Smooth muscle cell (in vitro differentiated cells): ENCODE data around the gene LZTS3. TPM values are rescaled to one million over a fixed set of nuclear protein-coding genes. Genes with fewer than 3 reads are reported as not detected.

Source experiments
- DNase-seq: peaks from one replicate; lab custom pipeline; 2025; ENCODE audit not compliant: unreplicated experiment; lab: John Stamatoyannopoulos, UW
- H2AFZ ChIP-seq: fragments of 200-600 bp; sonication (generic); 2 replicates; pipeline ENCODE4 v1.6.0; 2016; ENCODE audit warnings: antibody characterized with exemption, low read depth, mild to moderate bottlenecking
- H3F3A ChIP-seq: fragments of 200-600 bp; sonication (generic); 2 replicates; pipeline ENCODE4 v1.6.0; 2017; ENCODE audit warnings: antibody characterized with exemption, low read depth
- H3K27ac ChIP-seq: fragments of 200-600 bp; sonication (generic); 2 replicates; pipeline ENCODE4 v1.5.1; 2016; ENCODE audit warnings: low read depth, mild to moderate bottlenecking
- H3K27me3 ChIP-seq: fragments of 200-600 bp; sonication (generic); 2 replicates; pipeline ENCODE4 v1.6.1; 2016; ENCODE audit warnings: low read depth, mild to moderate bottlenecking
- H3K36me3 ChIP-seq: fragments of 200-600 bp; sonication (generic); 2 replicates; pipeline ENCODE4 v1.5.1; 2016; ENCODE audit warnings: low read depth
- H3K4me1 ChIP-seq: fragments of 200-600 bp; sonication (generic); 2 replicates; pipeline ENCODE4 v1.5.1; 2016; ENCODE audit warnings: low read depth
- H3K4me2 ChIP-seq: fragments of 200-600 bp; sonication (generic); 2 replicates; pipeline ENCODE4 v1.6.0; 2016; ENCODE audit warnings: mild to moderate bottlenecking
- H3K4me3 ChIP-seq: fragments of 200-600 bp; sonication (generic); 2 replicates; pipeline ENCODE4 v1.5.1; 2016; ENCODE audit warnings: mild to moderate bottlenecking
- H3K79me2 ChIP-seq: fragments of 200-600 bp; sonication (generic); 2 replicates; pipeline ENCODE4 v1.6.0; 2016; ENCODE audit warnings: low read depth, mild to moderate bottlenecking
- H3K9ac ChIP-seq: fragments of 200-600 bp; sonication (generic); 2 replicates; pipeline ENCODE4 v1.6.0; 2016; ENCODE audit warnings: low read depth
- H3K9me3 ChIP-seq: fragments of 200-600 bp; sonication (generic); replicated peaks from 2 replicates; pipeline ENCODE4 v1.5.1; 2016; ENCODE audit warnings: low read depth
- H4K20me1 ChIP-seq: fragments of 200-600 bp; sonication (generic); 2 replicates; pipeline ENCODE4 v1.6.0; 2016; ENCODE audit warnings: low read depth
- WGBS: methylation state at CpG from one replicate; pipeline ENCODE4 v1.1.7; 2016; ENCODE audit warnings: low lambda C conversion rate; 5-methylcytosine and 5-hydroxymethylcytosine counted together
- polyA plus RNA-seq: library from polyadenylated mRNA; unstranded; fragments of >200 nt; fragmentation: Nextera tagmentation; extraction: Ambion mirVana; gene quantifications from 2 replicates; pipeline ENCODE4 v1.2.1, GENCODE V29; 2016
- total RNA-seq: library from RNA; depleted of rRNA; stranded (reverse); fragments of >200 nt; gene quantifications from 2 replicates; pipeline ENCODE4 v1.2.3, GENCODE V29; 2014
- TF ChIP-seq, protein P1 (sequence below): fragments of 200-600 bp; sonication (generic); IDR thresholded peaks from 2 replicates; pipeline ENCODE4 v1.5.1; 2017; ENCODE audit warnings: borderline replicate concordance, mild to moderate bottlenecking, antibody characterized with exemption; ENCODE audit not compliant: insufficient read depth, poor library complexity, severe bottlenecking

LZTS3 gene
- total and polyA plus RNA-seq, 2 experiments from 2014 or later: 6.1 to 6.9 TPM

DNA sequence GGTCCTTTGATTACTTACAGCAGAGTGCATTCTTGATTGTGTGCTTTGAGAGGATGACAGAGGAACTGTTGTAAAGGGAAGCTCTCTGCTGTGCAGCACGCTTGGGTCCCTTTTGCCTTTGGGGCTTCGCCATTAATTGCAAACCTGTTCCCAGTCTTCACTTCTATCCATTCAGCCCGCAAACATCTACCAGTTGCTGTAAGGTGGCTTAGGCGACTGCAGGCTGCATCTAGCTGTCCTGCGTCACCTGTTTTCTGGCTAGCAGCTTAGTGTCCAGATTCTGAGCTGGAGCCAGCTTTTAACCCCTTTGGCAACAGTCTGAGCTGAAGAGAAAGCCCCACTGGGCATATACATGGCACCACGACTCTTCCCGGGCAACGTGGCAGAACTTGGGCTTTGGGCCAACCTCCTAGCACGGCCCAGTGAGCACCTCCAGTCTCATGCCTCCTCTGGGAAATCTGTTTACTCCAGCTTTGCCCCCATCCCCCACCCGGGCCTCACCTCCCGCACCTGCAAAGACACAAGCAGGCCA, 11.2 kb downstream of the LZTS3 start:
- Histone ChIP-seq H3K9me3 (no peaks in the 10 kb centered on the region), H4K20me1 (peaks cover 24% of the 10 kb centered on the region), H3K4me2 (no peak overlapping the region), H2AFZ (no peak overlapping the region), H3K27me3 (no peaks in the 10 kb centered on the region), H3K27ac (no peak overlapping the region), H3K9ac (no peak overlapping the region), H3K4me1 (peaks cover 16% of the 10 kb centered on the region), H3K4me3 (no peak overlapping the region), H3K36me3 (no peaks in the 10 kb centered on the region), H3K79me2 (peaks cover 29% of the 10 kb centered on the region), H3F3A (no peaks in the 10 kb centered on the region)
- TF ChIP-seq, protein P1, sequence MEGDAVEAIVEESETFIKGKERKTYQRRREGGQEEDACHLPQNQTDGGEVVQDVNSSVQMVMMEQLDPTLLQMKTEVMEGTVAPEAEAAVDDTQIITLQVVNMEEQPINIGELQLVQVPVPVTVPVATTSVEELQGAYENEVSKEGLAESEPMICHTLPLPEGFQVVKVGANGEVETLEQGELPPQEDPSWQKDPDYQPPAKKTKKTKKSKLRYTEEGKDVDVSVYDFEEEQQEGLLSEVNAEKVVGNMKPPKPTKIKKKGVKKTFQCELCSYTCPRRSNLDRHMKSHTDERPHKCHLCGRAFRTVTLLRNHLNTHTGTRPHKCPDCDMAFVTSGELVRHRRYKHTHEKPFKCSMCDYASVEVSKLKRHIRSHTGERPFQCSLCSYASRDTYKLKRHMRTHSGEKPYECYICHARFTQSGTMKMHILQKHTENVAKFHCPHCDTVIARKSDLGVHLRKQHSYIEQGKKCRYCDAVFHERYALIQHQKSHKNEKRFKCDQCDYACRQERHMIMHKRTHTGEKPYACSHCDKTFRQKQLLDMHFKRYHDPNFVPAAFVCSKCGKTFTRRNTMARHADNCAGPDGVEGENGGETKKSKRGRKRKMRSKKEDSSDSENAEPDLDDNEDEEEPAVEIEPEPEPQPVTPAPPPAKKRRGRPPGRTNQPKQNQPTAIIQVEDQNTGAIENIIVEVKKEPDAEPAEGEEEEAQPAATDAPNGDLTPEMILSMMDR: no peak
- WGBS: 90% methylated on average over 11 of the region's 11 CpGs
- no peak for DNase-seq

GRCh38 chr20:3161316-3162079, 11.9 kb downstream of the LZTS3 start:
- TF ChIP-seq, protein P1: no peak
- H3K4me1 ChIP-seq: peaks cover 16% of the 10 kb centered on the region
- H2AFZ ChIP-seq: no peak overlapping the region
- DNase-seq: no peak
- H3K4me2 ChIP-seq: no peak overlapping the region
- no peaks in the 10 kb centered on the region for H3K9me3 ChIP-seq
- H3K36me3 ChIP-seq: no peaks in the 10 kb centered on the region
- H3K4me3 ChIP-seq: no peak overlapping the region
- peaks cover 30% of the 10 kb centered on the region for H4K20me1 ChIP-seq
- peaks cover 36% of the 10 kb centered on the region for H3K79me2 ChIP-seq
- H3K27ac ChIP-seq: no peak overlapping the region
- H3K9ac ChIP-seq: no peak overlapping the region
- 77% methylated on average over 5 of the region's 5 CpGs for WGBS
- H3F3A ChIP-seq: no peaks in the 10 kb centered on the region
- H3K27me3 ChIP-seq: no peaks in the 10 kb centered on the region

- Histone ChIP-seq H2AFZ (no peak overlapping the region), H3K9me3 (no peaks in the 10 kb centered on the region), H3K4me1 (peaks cover 16% of the 10 kb centered on the region), H3K9ac (no peak overlapping the region), H3K36me3 (no peaks in the 10 kb centered on the region), H4K20me1 (peaks cover 41% of the 10 kb centered on the region), H3K27ac (no peak overlapping the region), H3K79me2 (peaks cover 46% of the 10 kb centered on the region), H3K27me3 (no peaks in the 10 kb centered on the region), H3K4me2 (peak overlapping the region; percentile 95), H3F3A (no peaks in the 10 kb centered on the region), H3K4me3 (peak overlapping the region; percentile 91)
- no peak for DNase-seq
- TF ChIP-seq, protein P1: no peak
- WGBS: 97% methylated on average over 6 of the region's 6 CpGs
Measured at GRCh38 chr20:3160418-3160817, 12.9 kb downstream of the LZTS3 start.
